Spinal cord (tissue), 10 donors: ENCODE measurements around the gene TBX4. TPM values are rescaled to one million over a fixed set of nuclear protein-coding genes. Genes with fewer than 3 reads are reported as not detected.
"Not testable (repeated sequence)": the region's sequence is repeated elsewhere in the genome, so short reads cannot be mapped to it uniquely, and the experiment has no call there.

Source experiments
- DNase-seq, 6 donors: peaks; one replicate each; pipeline versions ENCODE4 v3.0.0 to v3.0.0-alpha.2; 2013 to 2015; ENCODE audit warnings: low spot score in 6 of 6, low read depth in 4 of 6
- H3K27ac ChIP-seq: one replicate; pipeline ENCODE4 v1.5.1; 2013; ENCODE audit warnings: low read depth, low read length, control low read depth
- H3K27me3 ChIP-seq: one replicate; pipeline ENCODE4 v1.6.1; 2013; ENCODE audit warnings: low read length; ENCODE audit not compliant: control insufficient read depth, insufficient read depth
- H3K36me3 ChIP-seq: one replicate; pipeline ENCODE4 v1.6.1; 2013; ENCODE audit warnings: low read length; ENCODE audit not compliant: control insufficient read depth, insufficient read depth
- H3K4me1 ChIP-seq: one replicate; pipeline ENCODE4 v1.6.1; 2013; ENCODE audit warnings: low read length; ENCODE audit not compliant: control insufficient read depth, insufficient read depth
- H3K4me3 ChIP-seq: one replicate; pipeline ENCODE4 v1.5.1; 2013; ENCODE audit warnings: low read depth, low read length, control low read depth
- H3K9me3 ChIP-seq: one replicate; pipeline ENCODE4 v1.6.1; 2013; ENCODE audit warnings: low read length; ENCODE audit not compliant: control insufficient read depth, insufficient read depth
- WGBS: methylation state at CpG from one replicate; pipeline ENCODE4 v1.1.5; 2013; ENCODE audit warnings: missing lambda C conversion rate; ENCODE audit not compliant: insufficient coverage; 5-methylcytosine and 5-hydroxymethylcytosine counted together
- polyA plus RNA-seq, 2 donors: library from polyadenylated mRNA; unstranded; fragments of 120-200 nt; gene quantifications; one replicate each; pipeline ENCODE4 v1.2.1, GENCODE V29; 2013; ENCODE audit not compliant: insufficient read length in 2 of 2
- total RNA-seq, 2 donors: library from RNA; depleted of rRNA in 1 of 2; stranded (reverse); fragments of 120-200 nt in 1 of 2; fragments of >200 nt in 1 of 2; gene quantifications; one replicate each; pipeline versions ENCODE4 v1.2.3 to v1.2.4, GENCODE V29; 2013 to 2014
- donor health status: healthy.

TBX4 gene
- total and polyA plus RNA-seq, 4 donors = not detected

DNA sequence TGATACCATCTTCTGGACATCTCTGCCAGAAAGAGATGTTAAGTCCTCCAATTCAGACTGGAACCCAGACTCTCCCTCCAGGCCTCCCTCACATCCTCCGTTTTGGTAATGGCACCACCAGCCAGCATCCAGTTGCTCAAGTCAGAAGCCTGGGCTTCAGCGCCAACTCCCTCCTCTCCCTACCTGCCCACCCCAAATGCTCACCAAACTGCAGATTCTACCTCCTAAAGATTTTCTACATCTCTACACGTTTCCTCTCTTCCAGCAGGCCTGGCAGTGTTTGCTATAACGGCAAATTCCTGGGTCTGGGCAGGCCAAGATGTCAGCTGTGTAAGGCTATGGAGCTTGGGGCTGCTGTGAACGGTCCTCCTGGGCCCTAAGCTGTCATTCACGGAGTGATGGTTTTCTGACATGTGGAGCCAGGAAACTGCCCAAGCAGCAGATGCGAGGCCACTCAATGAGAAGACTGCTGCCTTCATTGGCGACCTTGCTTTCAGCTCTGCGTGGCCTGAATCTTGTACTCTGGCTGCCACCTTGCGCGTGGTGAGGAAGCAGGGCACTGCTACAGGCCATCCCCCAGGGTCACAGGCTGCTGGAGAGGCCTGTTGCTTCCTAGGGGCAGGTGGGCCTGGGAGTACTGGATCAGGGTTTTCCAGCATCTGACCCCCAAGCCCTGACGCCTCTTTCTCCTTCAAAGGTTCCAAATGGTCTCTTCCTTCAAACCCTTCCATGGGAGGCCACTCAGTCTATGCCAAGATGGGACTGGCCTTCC, 37.7 kb downstream of the TBX4 start:
- Histone ChIP-seq H3K9me3 (no peaks in the 10 kb centered on the region), H3K4me3 (no peak overlapping the region), H3K4me1 (peaks cover 29% of the 10 kb centered on the region), H3K27me3 (peaks cover 10% of the 10 kb centered on the region), H3K36me3 (no peaks in the 10 kb centered on the region), H3K27ac (no peak overlapping the region)
- 92% methylated on average over 10 of the region's 12 CpGs for WGBS
- no peak for DNase-seq

DNA sequence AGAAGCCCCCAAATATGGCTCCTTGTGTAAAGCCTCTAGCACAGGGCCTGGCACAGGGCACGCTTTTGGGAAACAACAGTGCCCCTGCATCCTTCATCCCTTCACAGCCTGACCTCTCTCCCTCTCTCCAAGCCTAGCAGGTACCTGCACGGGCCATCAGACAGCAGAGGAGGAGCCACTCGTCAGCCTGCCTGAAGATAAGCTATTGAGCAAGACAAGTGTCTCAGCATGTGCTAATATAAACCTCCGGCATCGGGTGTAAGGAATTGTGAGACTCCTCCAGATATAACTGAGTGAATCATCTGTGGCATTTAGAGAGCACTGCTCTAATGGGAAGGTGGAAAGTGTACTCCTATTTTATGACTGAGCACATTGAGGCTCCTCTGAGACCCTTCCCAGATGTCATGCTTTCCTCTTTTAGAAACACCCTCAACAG, 38.3 kb downstream of the TBX4 start:
- Histone ChIP-seq H3K27ac (no peak overlapping the region), H3K36me3 (no peaks in the 10 kb centered on the region), H3K4me1 (peaks cover 28% of the 10 kb centered on the region), H3K9me3 (no peaks in the 10 kb centered on the region), H3K4me3 (no peak overlapping the region), H3K27me3 (peaks cover 10% of the 10 kb centered on the region)
- DNase-seq = no peak
- WGBS = 78% methylated on average over 5 of the region's 5 CpGs

DNA sequence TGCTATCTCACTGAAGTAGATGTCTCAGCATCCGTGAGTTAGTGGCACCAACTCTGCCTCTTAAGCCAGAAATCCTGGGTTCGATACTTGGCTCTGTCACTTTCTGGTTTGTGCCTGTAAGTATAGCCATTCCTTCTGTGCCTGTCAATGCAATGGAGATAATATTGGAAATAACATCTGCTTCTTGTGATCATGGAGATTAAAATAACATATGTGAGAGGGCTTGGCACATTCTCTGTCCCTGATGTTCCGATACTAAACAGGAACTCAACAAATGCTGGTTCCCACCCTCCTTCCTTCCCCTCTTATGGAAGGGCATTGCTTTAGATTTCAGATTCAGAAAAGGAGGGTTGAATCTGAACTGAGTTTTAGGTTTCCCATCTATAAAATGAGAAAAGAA, 39.8 kb downstream of the TBX4 start:
- Histone ChIP-seq H3K36me3 (no peaks in the 10 kb centered on the region), H3K4me3 (no peak overlapping the region), H3K4me1 (peaks cover 17% of the 10 kb centered on the region), H3K27me3 (peaks cover 4% of the 10 kb centered on the region), H3K9me3 (no peaks in the 10 kb centered on the region), H3K27ac (no peak overlapping the region)
- 100% methylated on average over 1 of the region's 3 CpGs for WGBS
- DNase-seq = no peak

- H3K9me3 ChIP-seq = no peaks in the 10 kb centered on the region
- no peak overlapping the region for H3K27ac ChIP-seq
- H3K4me1 ChIP-seq = peaks cover 8% of the 10 kb centered on the region
- DNase-seq = no peak
- WGBS = 78% methylated on average over 7 of the region's 8 CpGs
- H3K27me3 ChIP-seq = peaks cover 3% of the 10 kb centered on the region
- no peaks in the 10 kb centered on the region for H3K36me3 ChIP-seq
- no peak overlapping the region for H3K4me3 ChIP-seq
These were observed 40.7 kb downstream of the TBX4 start for GRCh38 chr17:61492759-61493526.

DNA sequence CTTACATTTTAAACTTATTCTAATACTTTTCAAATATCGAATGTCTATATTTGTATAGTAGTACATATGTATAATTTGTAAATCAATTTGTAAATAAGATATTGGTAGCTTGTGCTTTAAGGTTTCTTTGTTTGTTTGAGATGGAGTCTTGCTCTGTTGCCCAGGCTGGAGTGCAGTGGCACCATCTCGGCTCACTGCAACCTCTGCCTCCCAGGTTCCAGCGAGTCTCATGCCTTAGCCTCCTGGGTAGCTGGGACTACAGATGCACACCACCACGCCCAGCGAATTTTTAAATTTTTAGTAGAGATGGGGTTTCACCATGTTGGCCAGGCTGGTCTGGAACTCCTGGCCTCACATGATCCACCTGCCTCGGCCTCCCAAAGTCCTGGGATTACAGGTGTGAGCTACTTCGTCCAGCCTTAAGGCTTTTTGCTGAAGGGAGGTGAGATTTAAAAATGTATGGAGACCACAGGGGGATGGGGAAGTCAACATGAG, 41.7 kb downstream of the TBX4 start:
- H3K27me3 ChIP-seq, H3K4me3 ChIP-seq, H3K4me1 ChIP-seq, H3K36me3 ChIP-seq, H3K27ac ChIP-seq, DNase-seq, H3K9me3 ChIP-seq: not testable (repeated sequence)
- 96% methylated on average over 4 of the region's 7 CpGs for WGBS

GRCh38 chr17:61494325-61495160, 42.3 kb downstream of the TBX4 start:
- H3K27ac ChIP-seq = no peak overlapping the region
- peaks cover 4% of the 10 kb centered on the region for H3K4me1 ChIP-seq
- no peaks in the 10 kb centered on the region for H3K27me3 ChIP-seq
- WGBS = 83% methylated on average over 8 of the region's 13 CpGs
- no peak overlapping the region for H3K4me3 ChIP-seq
- H3K36me3 ChIP-seq = no peaks in the 10 kb centered on the region
- DNase-seq = no peak
- H3K9me3 ChIP-seq = no peaks in the 10 kb centered on the region

DNA sequence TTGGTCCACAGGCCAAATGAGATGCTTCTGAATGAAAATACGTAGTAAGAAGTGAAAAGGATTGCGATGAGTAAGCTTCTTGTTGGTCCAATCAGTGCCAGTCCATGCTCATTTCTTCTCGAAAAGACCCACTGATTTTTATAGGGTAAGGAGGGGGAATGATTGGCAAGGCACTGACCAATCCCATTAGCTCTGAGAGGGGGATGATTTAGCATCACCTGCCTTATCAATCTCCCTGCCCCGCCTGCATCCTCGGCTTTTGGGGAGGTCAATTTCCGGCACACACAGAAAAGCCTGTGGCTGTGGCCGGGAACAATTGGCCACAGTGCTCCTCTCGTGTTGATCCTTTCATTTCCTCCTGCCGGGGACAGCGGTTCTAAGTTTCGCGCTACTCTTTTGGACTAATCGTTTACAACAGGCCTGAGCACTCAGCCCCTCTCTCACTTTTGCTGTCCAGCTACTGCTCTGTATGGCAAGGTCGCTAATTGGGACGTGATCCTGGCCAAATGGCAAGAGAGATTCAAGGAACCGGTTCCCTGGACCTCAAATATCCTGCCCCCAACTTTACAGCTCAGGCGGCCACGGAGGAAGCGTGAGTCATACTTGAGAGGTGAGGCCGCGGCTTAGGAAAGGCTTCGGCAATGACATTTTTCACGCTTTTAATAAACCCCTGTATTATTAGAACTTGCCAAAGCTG, 43.1 kb downstream of the TBX4 start:
- Histone ChIP-seq H3K36me3 (no peaks in the 10 kb centered on the region), H3K27me3 (no peaks in the 10 kb centered on the region), H3K4me1 (peaks cover 4% of the 10 kb centered on the region), H3K4me3 (no peak overlapping the region), H3K27ac (no peak overlapping the region), H3K9me3 (no peaks in the 10 kb centered on the region)
- DNase-seq = no peak
- WGBS = 81% methylated on average over 16 of the region's 23 CpGs

GRCh38 chr17:61496174-61496956, 44.1 kb downstream of the TBX4 start:
- no peak for DNase-seq
- Histone ChIP-seq H3K4me3 (no peak overlapping the region), H3K27ac (no peak overlapping the region), H3K27me3 (no peaks in the 10 kb centered on the region), H3K36me3 (no peaks in the 10 kb centered on the region), H3K9me3 (no peaks in the 10 kb centered on the region), H3K4me1 (peaks cover 4% of the 10 kb centered on the region)
- 43% methylated on average over 5 of the region's 12 CpGs for WGBS
